Measurements from ENCODE around the gene MLYCD.
A peak's percentile ranks its signal among the peaks of the same experiment; 100 is the strongest.

MLYCD gene

GRCh38 chr16:83965444-83966152, 66.7 kb downstream of the MLYCD start:
- DNase-seq (ENCODE audit: low spot score) = no peak
- H3K27ac ChIP-seq = no peak overlapping the region
- no peak for TF ChIP-seq CTCF (conservative IDR thresholded peaks at IDR 0.05; ENCODE audit: low read depth)
- POLR2A ChIA-PET (ENCODE audit: low non-redundant PET) = no interaction called here
- CTCF ChIA-PET = interaction anchor here (0.8 to 1.0 kb wide), 2 partner anchors 8 to 98 kb away, joined by 3 read pairs; no protein-coding TSS in a partner anchor

- POLR2A ChIA-PET (ENCODE audit: low non-redundant PET) = no interaction called here
These were observed 67.3 kb downstream of the MLYCD start for GRCh38 chr16:83966153-83966696.

GRCh38 chr16:83967091-83967490, 68.2 kb downstream of the MLYCD start:
- no peak for DNase-seq (ENCODE audit: low spot score)
- CTCF ChIA-PET = interaction anchor here (1.2 kb wide), 1 partner anchor 98 kb away, joined by 6 read pairs; no protein-coding TSS in a partner anchor
- no peak overlapping the region for H3K27ac ChIP-seq
- POLR2A ChIA-PET (ENCODE audit: low non-redundant PET) = interaction anchor here (0.7 kb wide), 1 partner anchor 121 kb away, joined by 4 read pairs; no protein-coding TSS in a partner anchor
- no peak for TF ChIP-seq CTCF (conservative IDR thresholded peaks at IDR 0.05; ENCODE audit: low read depth)

More at GRCh38 chr16:83966153-83966696, 67.3 kb downstream of the MLYCD start:
- TF ChIP-seq CTCF (conservative IDR thresholded peaks at IDR 0.05; ENCODE audit: low read depth) = no peak
- no peak overlapping the region for H3K27ac ChIP-seq
- DNase-seq (ENCODE audit: low spot score) = no peak
- CTCF ChIA-PET = interaction anchor here (1.0 to 1.2 kb wide), 2 partner anchors 8 to 99 kb away, joined by 3 to 6 read pairs; no protein-coding TSS in a partner anchor

GRCh38 chr16:83967838-83968305, 69.0 kb downstream of the MLYCD start, which contains the start of gene NECAB2:
Gene NECAB2 (plus strand): TSS chr16:83968244. CDS start chr16:83968649, 405 bp downstream.
- peak; percentile 56 for DNase-seq (ENCODE audit: low spot score)
- TF ChIP-seq CTCF (conservative IDR thresholded peaks at IDR 0.05; ENCODE audit: low read depth) = peak; percentile 81
- no peak within 1 kb of the TSS for H3K27ac ChIP-seq
- ChIA-PET CTCF (no interaction called here), POLR2A (ENCODE audit: low non-redundant PET) (no interaction called here)

GRCh38 chr16:83968306-83968851, 69.5 kb downstream of the MLYCD start:
- ChIA-PET POLR2A (ENCODE audit: low non-redundant PET) (no interaction called here), CTCF (interaction anchor here (2.0 kb wide), 1 partner anchor 98 kb away, joined by 9 read pairs; no protein-coding TSS in a partner anchor)
- peak; percentile 17; the same call in 1 of the 2 replicates for TF ChIP-seq CTCF (conservative IDR thresholded peaks at IDR 0.05; ENCODE audit: low read depth)
- H3K27ac ChIP-seq = no peak overlapping the region
- no peak for DNase-seq (ENCODE audit: low spot score)

GRCh38 chr16:83968891-83969649, 70.2 kb downstream of the MLYCD start:
- CTCF ChIA-PET = interaction anchor here (0.9 to 2.0 kb wide), 3 partner anchors 13 to 97 kb away, joined by 3 to 9 read pairs (median 4); no protein-coding TSS in a partner anchor
- no peak overlapping the region for H3K27ac ChIP-seq
- no peak for DNase-seq (ENCODE audit: low spot score)
- POLR2A ChIA-PET (ENCODE audit: low non-redundant PET) = no interaction called here
- TF ChIP-seq CTCF (conservative IDR thresholded peaks at IDR 0.05; ENCODE audit: low read depth) = no peak

Measured in RWPE1 (cell line).